OCI-LY7 (cell line): Measurements from ENCODE around the gene WWOX.

Experiments used
- EZH2phosphoT487 ChIP-seq: fragments of 200-600 bp; sonication (generic); IDR thresholded peaks from 2 replicates; pipeline ENCODE4 v1.6.1; 2018; ENCODE audit warnings: low read depth, borderline replicate concordance, mild to moderate bottlenecking, mixed run types, antibody characterized with exemption, low read length, moderate library complexity, mixed read lengths
- TF ChIP-seq, protein P1 (sequence below): fragments of 200-600 bp; sonication (generic); conservative IDR thresholded peaks from 2 replicates; pipeline ENCODE4 v1.5.1; 2014; ENCODE audit warnings: mild to moderate bottlenecking, antibody characterized with exemption, low read length, moderate library complexity, mixed read lengths

DNA sequence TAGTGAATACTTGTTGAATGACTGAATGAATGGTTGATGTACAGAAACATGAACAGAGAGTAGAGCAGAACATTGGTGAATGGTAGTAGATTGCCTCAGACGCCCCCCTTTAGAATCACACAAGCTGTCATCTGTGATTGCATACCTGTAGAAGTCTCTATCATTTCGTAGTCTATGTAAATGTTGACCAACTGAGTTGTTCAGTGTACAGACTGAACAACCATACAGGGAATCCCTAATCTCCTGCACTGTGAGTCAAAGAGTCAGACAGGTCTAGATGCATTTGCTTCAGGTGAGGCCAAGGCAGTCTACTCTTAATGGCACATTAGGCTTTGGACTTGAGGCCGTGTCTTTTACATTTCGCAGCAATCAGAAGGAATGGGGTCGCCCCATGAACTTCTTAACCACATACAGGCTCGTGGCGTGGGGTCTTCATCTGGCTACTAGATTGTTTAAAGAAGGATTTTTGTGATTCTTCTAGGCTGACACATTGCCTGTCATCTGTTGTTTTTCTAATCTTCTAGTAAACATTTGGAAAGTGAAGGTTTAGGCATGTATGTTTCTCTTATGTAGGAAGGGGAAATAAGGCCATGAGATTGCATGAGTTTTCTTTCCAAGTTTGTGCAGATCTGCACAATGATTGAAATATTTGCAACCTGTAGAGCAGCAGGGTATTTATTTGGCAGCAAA lies 157.4 kb downstream of the WWOX start:
- TF ChIP-seq, protein P1, sequence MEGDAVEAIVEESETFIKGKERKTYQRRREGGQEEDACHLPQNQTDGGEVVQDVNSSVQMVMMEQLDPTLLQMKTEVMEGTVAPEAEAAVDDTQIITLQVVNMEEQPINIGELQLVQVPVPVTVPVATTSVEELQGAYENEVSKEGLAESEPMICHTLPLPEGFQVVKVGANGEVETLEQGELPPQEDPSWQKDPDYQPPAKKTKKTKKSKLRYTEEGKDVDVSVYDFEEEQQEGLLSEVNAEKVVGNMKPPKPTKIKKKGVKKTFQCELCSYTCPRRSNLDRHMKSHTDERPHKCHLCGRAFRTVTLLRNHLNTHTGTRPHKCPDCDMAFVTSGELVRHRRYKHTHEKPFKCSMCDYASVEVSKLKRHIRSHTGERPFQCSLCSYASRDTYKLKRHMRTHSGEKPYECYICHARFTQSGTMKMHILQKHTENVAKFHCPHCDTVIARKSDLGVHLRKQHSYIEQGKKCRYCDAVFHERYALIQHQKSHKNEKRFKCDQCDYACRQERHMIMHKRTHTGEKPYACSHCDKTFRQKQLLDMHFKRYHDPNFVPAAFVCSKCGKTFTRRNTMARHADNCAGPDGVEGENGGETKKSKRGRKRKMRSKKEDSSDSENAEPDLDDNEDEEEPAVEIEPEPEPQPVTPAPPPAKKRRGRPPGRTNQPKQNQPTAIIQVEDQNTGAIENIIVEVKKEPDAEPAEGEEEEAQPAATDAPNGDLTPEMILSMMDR = no peak
- TF ChIP-seq EZH2phosphoT487 = no peak
